GM23248 (cell line): ENCODE measurements around the gene ISOC2. TPM values are rescaled to one million over a fixed set of nuclear protein-coding genes. Genes with fewer than 3 reads are reported as not detected.

ENCODE experiments used
- DNase-seq: peaks from one replicate; pipeline ENCODE4 v3.0.0-alpha.2; 2015
- H2AFZ ChIP-seq: fragments of 200-600 bp; sonication (generic); 2 replicates; pipeline ENCODE4 v1.6.1; 2016; ENCODE audit warnings: antibody characterized with exemption
- H3F3A ChIP-seq: fragments of 200-600 bp; sonication (generic); 2 replicates; pipeline ENCODE4 v1.6.1; 2016; ENCODE audit warnings: mild to moderate bottlenecking, antibody characterized with exemption, mixed run types; ENCODE audit not compliant: insufficient read depth
- H3K27ac ChIP-seq: fragments of 200-600 bp; sonication (generic); 2 replicates; pipeline ENCODE4 v1.5.1; 2016; ENCODE audit warnings: mild to moderate bottlenecking
- H3K27me3 ChIP-seq: fragments of 200-600 bp; sonication (generic); replicated peaks from 2 replicates; pipeline ENCODE4 v1.6.1; 2016; ENCODE audit warnings: mild to moderate bottlenecking; ENCODE audit not compliant: insufficient read depth
- H3K36me3 ChIP-seq: fragments of 200-600 bp; sonication (generic); 2 replicates; pipeline ENCODE4 v1.6.1; 2016; ENCODE audit warnings: low read depth, mild to moderate bottlenecking
- H3K4me1 ChIP-seq: fragments of 200-600 bp; sonication (generic); 2 replicates; pipeline ENCODE4 v1.6.1; 2016; ENCODE audit warnings: mild to moderate bottlenecking; ENCODE audit not compliant: insufficient read depth
- H3K4me2 ChIP-seq: fragments of 200-600 bp; sonication (generic); one replicate; pipeline ENCODE4 v1.6.1; 2016; ENCODE audit warnings: mild to moderate bottlenecking; ENCODE audit not compliant: unreplicated experiment
- H3K4me3 ChIP-seq: fragments of 200-600 bp; sonication (generic); 2 replicates; pipeline ENCODE4 v1.5.1; 2016; ENCODE audit warnings: mild to moderate bottlenecking
- H3K79me2 ChIP-seq: fragments of 200-600 bp; sonication (generic); 2 replicates; pipeline ENCODE4 v1.6.1; 2016; ENCODE audit warnings: mild to moderate bottlenecking; ENCODE audit not compliant: insufficient read depth
- H3K9ac ChIP-seq: fragments of 200-600 bp; sonication (generic); 2 replicates; pipeline ENCODE4 v1.6.1; 2016; ENCODE audit warnings: mild to moderate bottlenecking
- H3K9me2 ChIP-seq: fragments of 200-600 bp; sonication (generic); 2 replicates; pipeline ENCODE4 v1.6.1; 2016; ENCODE audit warnings: mixed run types, mild to moderate bottlenecking, moderate library complexity; ENCODE audit not compliant: insufficient read depth
- H3K9me3 ChIP-seq: fragments of 200-600 bp; sonication (generic); one replicate; pipeline ENCODE4 v1.6.1; 2017; ENCODE audit warnings: low read depth
- H4K20me1 ChIP-seq: fragments of 200-600 bp; sonication (generic); 2 replicates; pipeline ENCODE4 v1.6.0; 2016; ENCODE audit not compliant: insufficient read depth
- EZH2 ChIP-seq: fragments of 200-600 bp; sonication (generic); IDR thresholded peaks from 2 replicates; pipeline ENCODE4 v1.6.1; 2018; ENCODE audit warnings: antibody characterized with exemption, mild to moderate bottlenecking; ENCODE audit not compliant: insufficient read depth, poor library complexity, severe bottlenecking
- EZH2phosphoT487 ChIP-seq: fragments of 200-600 bp; sonication (generic); IDR thresholded peaks from 2 replicates; pipeline ENCODE4 v1.6.1; 2018; ENCODE audit warnings: antibody characterized with exemption, moderate library complexity, mild to moderate bottlenecking, low read depth; ENCODE audit not compliant: insufficient read depth
- WGBS, 2 experiments: methylation state at CpG; one replicate each; pipeline ENCODE4 v1.1.6; 2015 to 2017; ENCODE audit warnings: low lambda C conversion rate in 2 of 2, low coverage in 1 of 2; ENCODE audit errors: missing lambda C conversion rate in 2 of 2; 5-methylcytosine and 5-hydroxymethylcytosine counted together
- in situ Hi-C: fragments of 300-500 bp; cut with MboI; formaldehyde crosslinking; loops from 2 replicates; pipeline ENCODE4 v1.15.0; 2020
- polyA plus RNA-seq: library from polyadenylated mRNA; unstranded; fragments of >200 nt; fragmentation: Nextera tagmentation; extraction: Ambion mirVana; gene quantifications from 2 replicates; pipeline ENCODE4 v1.2.1, GENCODE V29; 2016
- total RNA-seq: library from RNA; depleted of rRNA; stranded (reverse); fragments of >200 nt; shearing (Covaris generic); gene quantifications from 2 replicates; pipeline ENCODE4 v1.2.3, GENCODE V29; 2014

ISOC2 gene
- total and polyA plus RNA-seq, 2 experiments from 2014 or later = 34.0 to 103 TPM

DNA sequence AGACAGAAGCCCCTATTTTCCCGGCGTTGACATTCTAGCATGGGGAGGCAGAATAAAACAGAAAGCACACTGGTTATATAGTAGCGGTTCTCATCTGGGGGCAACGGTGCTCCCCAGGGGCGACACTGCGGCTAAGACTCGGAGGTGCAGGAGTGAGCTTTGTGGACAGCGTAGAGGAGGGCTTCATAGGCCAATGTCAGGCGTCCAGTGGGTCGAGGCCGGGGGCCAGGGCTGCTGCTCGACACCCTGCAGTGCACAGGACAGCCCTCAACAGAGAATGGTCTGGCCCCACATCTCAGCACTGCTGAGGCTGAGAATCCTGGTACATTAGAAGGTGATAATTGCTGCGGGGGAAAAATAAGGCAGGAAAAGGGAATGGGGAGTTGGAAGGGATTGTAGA is 16.5 kb upstream of the ISOC2 start:
- Histone ChIP-seq H3K4me3 (peak overlapping the region; percentile 87), H3K27me3 (no peaks in the 10 kb centered on the region), H2AFZ (no peak overlapping the region), H3K4me1 (peaks cover 13% of the 10 kb centered on the region; the same call in 1 of the 2 replicates), H3K9me2 (no peaks in the 10 kb centered on the region), H3K9me3 (no peaks in the 10 kb centered on the region), H3K27ac (no peak overlapping the region), H3K36me3 (no peaks in the 10 kb centered on the region), H3K79me2 (peaks cover 27% of the 10 kb centered on the region), H3F3A (no peaks in the 10 kb centered on the region; the same call in 1 of the 2 replicates), H4K20me1 (no peaks in the 10 kb centered on the region), H3K4me2 (peak overlapping the region; percentile 85), H3K9ac (peak overlapping the region; percentile 71)
- 89% methylated on average over 13 of the region's 13 CpGs for WGBS, 2 experiments
- DNase-seq = no peak
- TF ChIP-seq EZH2phosphoT487 (no peak), EZH2 (no peak)
- in situ Hi-C loops = no loop called here

- peak within 1 kb of the TSS; percentile 87 for H3K4me3 ChIP-seq
- peaks cover 13% of the 10 kb centered on the region; the same call in 1 of the 2 replicates for H3K4me1 ChIP-seq
- H3K27ac ChIP-seq = peak within 1 kb of the TSS; percentile 55
- TF ChIP-seq EZH2 (no peak), EZH2phosphoT487 (no peak)
- H3K9me3 ChIP-seq = no peaks in the 10 kb centered on the region
- in situ Hi-C loops = no loop called here
- H3K9ac ChIP-seq = peak within 1 kb of the TSS; percentile 71
- H3K9me2 ChIP-seq = no peaks in the 10 kb centered on the region
- no peaks in the 10 kb centered on the region; the same call in 1 of the 2 replicates for H3F3A ChIP-seq
- peak within 1 kb of the TSS; percentile 83 for H2AFZ ChIP-seq
- peak; percentile 100 for DNase-seq
- peak within 1 kb of the TSS; percentile 85 for H3K4me2 ChIP-seq
- H3K36me3 ChIP-seq = no peaks in the 10 kb centered on the region
- 1 to 5% methylated on average over 41 to 51 of the region's 61 CpGs for WGBS, 2 experiments
- no peaks in the 10 kb centered on the region for H4K20me1 ChIP-seq
- peaks cover 27% of the 10 kb centered on the region for H3K79me2 ChIP-seq
- no peaks in the 10 kb centered on the region for H3K27me3 ChIP-seq
These were observed 14.8 kb upstream of the ISOC2 start, which contains the start of gene ZNF628 for GRCh38 chr19:55476100-55476775. Gene ZNF628 (plus strand): TSS chr19:55476617. CDS start chr19:55479911, 3,294 bp downstream.

DNA sequence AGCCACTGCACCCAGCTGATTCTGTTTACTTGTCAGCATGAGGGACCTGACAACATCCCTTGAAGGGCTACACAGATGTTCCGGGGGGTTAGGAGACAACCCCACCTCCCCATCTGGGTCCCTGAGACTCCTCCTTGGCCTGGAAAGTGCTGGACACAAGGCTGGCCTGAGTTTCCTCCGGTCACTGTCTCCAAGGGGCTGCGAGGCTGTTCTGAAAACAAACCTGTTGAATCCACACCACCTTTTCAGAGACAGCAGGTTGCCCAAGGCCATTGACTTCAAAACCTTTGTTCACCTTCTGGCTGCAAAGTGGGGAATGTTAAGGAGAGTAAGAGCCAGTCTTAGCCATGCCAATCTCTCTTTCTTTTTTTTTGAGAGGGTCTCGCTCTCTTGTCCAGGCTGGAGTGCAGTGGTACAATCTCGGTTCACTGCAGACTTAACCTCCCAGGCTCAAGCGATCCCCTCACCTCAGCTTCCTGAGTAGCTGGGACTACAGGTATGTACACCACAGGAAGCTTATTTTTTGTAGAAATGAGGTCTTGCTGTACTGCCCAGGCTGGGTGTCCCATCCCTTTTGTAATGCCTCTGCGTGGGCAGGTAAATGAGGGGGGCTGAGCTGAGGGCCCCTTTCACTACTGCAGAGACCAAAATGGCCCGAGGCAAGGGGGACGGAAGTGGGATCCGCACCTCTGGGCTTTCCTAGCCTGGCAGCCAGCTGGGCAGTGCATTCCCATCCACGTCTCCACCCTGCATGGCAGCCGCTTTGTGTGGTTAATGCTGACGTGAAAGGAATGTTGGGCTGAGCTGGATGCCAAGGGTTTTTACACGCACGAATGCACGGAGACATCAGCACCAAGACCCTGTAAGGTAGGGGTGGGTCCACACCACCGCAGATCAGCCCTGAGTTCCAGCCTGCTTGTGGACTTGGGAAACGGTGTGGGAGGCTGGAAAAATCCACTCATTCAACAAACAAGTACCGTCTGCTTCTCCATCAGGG is 13.1 kb upstream of the ISOC2 start:
- Histone ChIP-seq H3K4me2 (no peak overlapping the region), H3F3A (no peaks in the 10 kb centered on the region; the same call in 1 of the 2 replicates), H3K9ac (no peak overlapping the region), H2AFZ (no peak overlapping the region), H3K4me3 (no peak overlapping the region), H3K4me1 (peaks cover 13% of the 10 kb centered on the region; the same call in 1 of the 2 replicates), H3K9me2 (no peaks in the 10 kb centered on the region), H3K27me3 (no peaks in the 10 kb centered on the region), H3K79me2 (peaks cover 24% of the 10 kb centered on the region), H3K36me3 (no peaks in the 10 kb centered on the region), H4K20me1 (no peaks in the 10 kb centered on the region), H3K27ac (0 out of 2 replicates have a peak overlapping the region, but pooled peaks have one; percentile 6), H3K9me3 (no peaks in the 10 kb centered on the region)
- peak; percentile 30 for DNase-seq
- TF ChIP-seq EZH2phosphoT487 (no peak), EZH2 (no peak)
- WGBS, 2 experiments = 74 to 75% methylated on average over 19 of the region's 19 CpGs
- in situ Hi-C loops = no loop called here

DNA sequence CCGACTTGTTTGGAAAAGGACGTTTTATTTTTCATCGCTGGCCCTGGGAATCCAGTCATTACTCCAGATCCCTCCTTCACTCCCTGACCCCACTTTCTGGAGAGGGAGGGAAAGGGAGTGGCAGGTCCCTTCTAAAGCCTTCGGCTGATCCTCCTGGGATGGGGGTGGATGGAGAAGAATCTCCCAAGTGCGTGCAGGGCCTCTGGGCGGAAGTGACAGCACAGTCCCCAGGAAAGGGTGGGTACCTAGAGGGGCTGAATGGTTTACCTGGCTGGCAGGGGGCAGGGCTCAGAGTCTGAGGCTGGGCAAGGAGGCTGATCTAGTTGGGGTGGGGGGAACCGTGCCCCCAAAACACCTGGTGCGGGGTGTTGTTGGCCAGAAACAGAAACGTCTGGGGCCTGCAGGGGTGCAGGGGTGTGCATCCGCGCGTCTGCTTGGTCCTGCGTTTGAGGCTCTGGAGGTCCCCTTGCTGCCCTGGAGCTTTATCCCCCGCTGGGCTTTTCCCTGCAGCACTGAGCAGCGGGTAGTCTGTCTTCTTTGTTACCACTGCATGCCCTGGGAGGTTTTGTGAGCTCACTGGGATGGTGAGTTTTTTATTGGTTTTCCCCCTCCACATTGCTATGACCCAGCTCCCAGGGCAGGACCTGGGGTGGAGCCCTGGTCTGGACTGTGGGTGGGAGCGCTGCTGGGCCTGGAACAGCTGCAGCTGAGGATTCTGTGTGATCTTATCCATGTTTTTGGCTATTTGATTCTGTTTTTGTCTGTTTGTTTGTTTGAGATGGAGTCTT is 12.0 kb upstream of the ISOC2 start:
- TF ChIP-seq EZH2phosphoT487 (no peak), EZH2 (no peak)
- 60 to 61% methylated on average over 16 of the region's 16 CpGs for WGBS, 2 experiments
- Histone ChIP-seq H3K4me1 (peaks cover 13% of the 10 kb centered on the region; the same call in 1 of the 2 replicates), H3K27me3 (no peaks in the 10 kb centered on the region), H3F3A (no peaks in the 10 kb centered on the region; the same call in 1 of the 2 replicates), H3K27ac (no peak overlapping the region), H3K4me2 (no peak overlapping the region), H3K9me3 (no peaks in the 10 kb centered on the region), H3K4me3 (no peak overlapping the region), H3K36me3 (no peaks in the 10 kb centered on the region), H2AFZ (no peak overlapping the region), H3K9me2 (no peaks in the 10 kb centered on the region), H3K9ac (no peak overlapping the region), H3K79me2 (peaks cover 12% of the 10 kb centered on the region), H4K20me1 (no peaks in the 10 kb centered on the region)
- DNase-seq = peak; percentile 38
- in situ Hi-C loops = no loop called here
